ENCODE results near the gene FAM209A. TPM values are rescaled to one million over a fixed set of nuclear protein-coding genes. Genes with fewer than 3 reads are reported as not detected.
A peak's percentile ranks its signal among the peaks of the same experiment; 100 is the strongest.
"Not testable (repeated sequence)": the region's sequence is repeated elsewhere in the genome, so short reads cannot be mapped to it uniquely, and the experiment has no call there.

Gene FAM209A
- total RNA-seq, 2 experiments from 2014 or later = 2.7 to 3.2 TPM

- POLR2A ChIA-PET = no interaction called here
- CTCF ChIA-PET = no interaction called here
- Mint-ChIP-seq H3K36me3 (ENCODE audit: low read depth) (peaks cover 50% of the 10 kb centered on the region), H3K4me1 (peaks cover 13% of the 10 kb centered on the region), H3K4me3 (no peak overlapping the region), H3K27me3 (no peaks in the 10 kb centered on the region), H3K27ac (no peak overlapping the region), H3K9me3 (peaks cover 14% of the 10 kb centered on the region)
- DNase-seq = no peak
Measured at GRCh38 chr20:56518126-56518525, 6.4 kb upstream of the FAM209A start.

GRCh38 chr20:56518721-56519398 lies 5.7 kb upstream of the FAM209A start:
- ChIA-PET POLR2A (no interaction called here), CTCF (no interaction called here)
- DNase-seq = no peak
- H3K4me3 Mint-ChIP-seq = no peak overlapping the region
- peaks cover 14% of the 10 kb centered on the region for H3K9me3 Mint-ChIP-seq
- H3K4me1 Mint-ChIP-seq = peaks cover 17% of the 10 kb centered on the region
- H3K27ac Mint-ChIP-seq = no peak overlapping the region
- no peaks in the 10 kb centered on the region for H3K27me3 Mint-ChIP-seq
- H3K36me3 Mint-ChIP-seq (ENCODE audit: low read depth) = peaks cover 50% of the 10 kb centered on the region

GRCh38 chr20:56519551-56519950 lies 5.0 kb upstream of the FAM209A start:
- CTCF ChIA-PET = no interaction called here

GRCh38 chr20:56520180-56520579 lies 4.4 kb upstream of the FAM209A start:
- POLR2A ChIA-PET = no interaction called here
- CTCF ChIA-PET = no interaction called here
- no peak overlapping the region for H3K27ac Mint-ChIP-seq
- DNase-seq = no peak
- no peaks in the 10 kb centered on the region for H3K27me3 Mint-ChIP-seq
- H3K36me3 Mint-ChIP-seq (ENCODE audit: low read depth) = peaks cover 50% of the 10 kb centered on the region
- H3K4me1 Mint-ChIP-seq = peaks cover 17% of the 10 kb centered on the region
- peaks cover 14% of the 10 kb centered on the region for H3K9me3 Mint-ChIP-seq
- no peak overlapping the region for H3K4me3 Mint-ChIP-seq

More at GRCh38 chr20:56519551-56519950, 5.0 kb upstream of the FAM209A start:
- no peak overlapping the region for H3K4me3 Mint-ChIP-seq
- no peak for DNase-seq
- H3K27me3 Mint-ChIP-seq = no peaks in the 10 kb centered on the region
- H3K27ac Mint-ChIP-seq = no peak overlapping the region
- POLR2A ChIA-PET = no interaction called here
- peaks cover 14% of the 10 kb centered on the region for H3K9me3 Mint-ChIP-seq
- peaks cover 17% of the 10 kb centered on the region for H3K4me1 Mint-ChIP-seq
- H3K36me3 Mint-ChIP-seq (ENCODE audit: low read depth) = peaks cover 50% of the 10 kb centered on the region

GRCh38 chr20:56520746-56521354 lies 3.7 kb upstream of the FAM209A start:
- Mint-ChIP-seq H3K4me1 (peaks cover 17% of the 10 kb centered on the region), H3K36me3 (ENCODE audit: low read depth) (peaks cover 50% of the 10 kb centered on the region), H3K9me3 (peaks cover 14% of the 10 kb centered on the region)
- DNase-seq, CTCF ChIA-PET, POLR2A ChIA-PET, H3K4me3 Mint-ChIP-seq, H3K27ac Mint-ChIP-seq, H3K27me3 Mint-ChIP-seq: not testable (repeated sequence)

- peaks cover 17% of the 10 kb centered on the region for H3K4me1 Mint-ChIP-seq
- H3K4me3 Mint-ChIP-seq = no peak overlapping the region
- ChIA-PET POLR2A (no interaction called here), CTCF (interaction anchor here (0.9 to 1.5 kb wide), 3 partner anchors 8 to 19 kb away, joined by 3 to 4 read pairs (median 4); no protein-coding TSS in a partner anchor)
- no peak overlapping the region for H3K27ac Mint-ChIP-seq
- DNase-seq = no peak
- no peaks in the 10 kb centered on the region for H3K27me3 Mint-ChIP-seq
- H3K36me3 Mint-ChIP-seq (ENCODE audit: low read depth) = peaks cover 49% of the 10 kb centered on the region
- H3K9me3 Mint-ChIP-seq = peaks cover 14% of the 10 kb centered on the region
Measured at GRCh38 chr20:56522311-56522710, 2.2 kb upstream of the FAM209A start.

GRCh38 chr20:56527521-56527920 lies 3.0 kb downstream of the FAM209A start:
- H3K9me3 Mint-ChIP-seq = no peaks in the 10 kb centered on the region
- ChIA-PET POLR2A (no interaction called here), CTCF (no interaction called here)
- H3K36me3 Mint-ChIP-seq (ENCODE audit: low read depth) = no peaks in the 10 kb centered on the region
- H3K4me3 Mint-ChIP-seq = no peak overlapping the region
- DNase-seq = no peak
- no peaks in the 10 kb centered on the region for H3K27me3 Mint-ChIP-seq
- H3K27ac Mint-ChIP-seq = no peak overlapping the region
- peaks cover 10% of the 10 kb centered on the region for H3K4me1 Mint-ChIP-seq

- CTCF ChIA-PET; H3K4me3 Mint-ChIP-seq; H3K36me3 Mint-ChIP-seq (ENCODE audit: low read depth); DNase-seq; H3K27me3 Mint-ChIP-seq; H3K9me3 Mint-ChIP-seq; H3K4me1 Mint-ChIP-seq; POLR2A ChIA-PET: not testable (repeated sequence)
- H3K27ac Mint-ChIP-seq = peak within 1 kb of the TSS; percentile 25
Measured at GRCh38 chr20:56532946-56533345, 8.4 kb downstream of the FAM209A start, which contains the start of gene FAM209B. Gene FAM209B, plus strand, starts transcription at chr20:56533246. Its CDS starts 96 bp downstream, at chr20:56533342.

- Mint-ChIP-seq H3K36me3 (ENCODE audit: low read depth) (no peaks in the 10 kb centered on the region), H3K9me3 (no peaks in the 10 kb centered on the region), H3K4me1 (peaks cover 14% of the 10 kb centered on the region), H3K4me3 (no peak overlapping the region), H3K27ac (no peak overlapping the region), H3K27me3 (no peaks in the 10 kb centered on the region)
- ChIA-PET CTCF (interaction anchor here (1.0 kb wide), 1 partner anchor 13 kb away, joined by 4 read pairs; no protein-coding TSS in a partner anchor), POLR2A (no interaction called here)
- no peak for DNase-seq
Measured at GRCh38 chr20:56537997-56538396, 13.5 kb downstream of the FAM209A start.

GRCh38 chr20:56540415-56540814 lies 15.9 kb downstream of the FAM209A start:
- H3K4me3 Mint-ChIP-seq = no peak overlapping the region
- POLR2A ChIA-PET = no interaction called here
- DNase-seq = no peak
- peaks cover 13% of the 10 kb centered on the region for H3K4me1 Mint-ChIP-seq
- CTCF ChIA-PET = interaction anchor here (0.5 kb wide), 1 partner anchor 9 kb away, joined by 3 read pairs; no protein-coding TSS in a partner anchor
- H3K9me3 Mint-ChIP-seq = no peaks in the 10 kb centered on the region
- H3K36me3 Mint-ChIP-seq (ENCODE audit: low read depth) = no peaks in the 10 kb centered on the region
- no peak overlapping the region for H3K27ac Mint-ChIP-seq
- H3K27me3 Mint-ChIP-seq = no peaks in the 10 kb centered on the region

- H3K4me1 Mint-ChIP-seq = peaks cover 5% of the 10 kb centered on the region
- H3K27me3 Mint-ChIP-seq = no peaks in the 10 kb centered on the region
- ChIA-PET CTCF (interaction anchor here (0.8 to 1.4 kb wide), 2 partner anchors 8 to 12 kb away, joined by 4 to 5 read pairs; no protein-coding TSS in a partner anchor), POLR2A (no interaction called here)
- no peak overlapping the region for H3K4me3 Mint-ChIP-seq
- H3K27ac Mint-ChIP-seq = no peak overlapping the region
- H3K36me3 Mint-ChIP-seq (ENCODE audit: low read depth) = no peaks in the 10 kb centered on the region
- no peak for DNase-seq
- no peaks in the 10 kb centered on the region for H3K9me3 Mint-ChIP-seq
Measured at GRCh38 chr20:56542489-56543030, 18.0 kb downstream of the FAM209A start.

GRCh38 chr20:56551571-56551970 lies 27.0 kb downstream of the FAM209A start:
- H3K27ac Mint-ChIP-seq = no peak overlapping the region
- H3K36me3 Mint-ChIP-seq (ENCODE audit: low read depth) = no peaks in the 10 kb centered on the region
- ChIA-PET POLR2A (no interaction called here), CTCF (interaction anchor here (1.6 kb wide), 1 partner anchor 784 kb away, joined by 3 read pairs; no protein-coding TSS in a partner anchor)
- H3K9me3 Mint-ChIP-seq = no peaks in the 10 kb centered on the region
- H3K4me3 Mint-ChIP-seq = no peak overlapping the region
- H3K27me3 Mint-ChIP-seq = no peaks in the 10 kb centered on the region
- peaks cover 8% of the 10 kb centered on the region for H3K4me1 Mint-ChIP-seq
- no peak for DNase-seq

- no peaks in the 10 kb centered on the region for H3K36me3 Mint-ChIP-seq (ENCODE audit: low read depth)
- ChIA-PET CTCF (no interaction called here), POLR2A (no interaction called here)
- DNase-seq = no peak
- H3K9me3 Mint-ChIP-seq = no peaks in the 10 kb centered on the region
- peaks cover 8% of the 10 kb centered on the region for H3K4me1 Mint-ChIP-seq
- no peak overlapping the region for H3K27ac Mint-ChIP-seq
- peaks cover 2% of the 10 kb centered on the region for H3K27me3 Mint-ChIP-seq
- H3K4me3 Mint-ChIP-seq = no peak overlapping the region
Measured at GRCh38 chr20:56552911-56553629, 28.5 kb downstream of the FAM209A start.
